GM18505 (cell line): ENCODE data around the gene PDLIM5.

ENCODE experiments used
- ATAC-seq: cut with Tn5 transposase; IDR thresholded peaks from one replicate; pipeline ENCODE4 v1.9.1; 2021; ENCODE audit not compliant: unreplicated experiment
- POLR2A ChIP-seq: IDR thresholded peaks from 4 replicates; pipeline ENCODE4 v1.6.1; 2011; ENCODE audit warnings: borderline replicate concordance; ENCODE audit not compliant: insufficient read depth, insufficient read length; ENCODE audit errors: extremely low read depth

Gene PDLIM5

DNA sequence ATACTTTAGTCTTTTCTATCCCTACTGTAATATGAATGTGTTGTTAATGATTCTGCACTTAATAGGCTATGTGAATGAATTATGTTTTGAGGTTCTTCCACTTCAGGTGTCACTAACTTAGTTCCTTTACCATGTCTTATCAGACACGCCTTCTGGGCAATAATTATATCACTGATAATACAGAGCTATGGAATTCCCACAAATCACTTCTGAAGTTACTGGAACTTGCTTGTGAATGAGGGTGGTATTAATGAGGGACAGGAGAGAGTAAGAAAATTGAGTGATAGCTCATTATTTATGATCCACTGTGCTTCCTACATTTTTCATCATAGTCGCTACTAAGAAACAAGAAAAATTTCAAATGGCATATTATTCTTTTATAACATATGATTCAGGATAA lies 130.0 kb downstream of the PDLIM5 start:
- no peak for TF ChIP-seq POLR2A
- no peak for ATAC-seq

DNA sequence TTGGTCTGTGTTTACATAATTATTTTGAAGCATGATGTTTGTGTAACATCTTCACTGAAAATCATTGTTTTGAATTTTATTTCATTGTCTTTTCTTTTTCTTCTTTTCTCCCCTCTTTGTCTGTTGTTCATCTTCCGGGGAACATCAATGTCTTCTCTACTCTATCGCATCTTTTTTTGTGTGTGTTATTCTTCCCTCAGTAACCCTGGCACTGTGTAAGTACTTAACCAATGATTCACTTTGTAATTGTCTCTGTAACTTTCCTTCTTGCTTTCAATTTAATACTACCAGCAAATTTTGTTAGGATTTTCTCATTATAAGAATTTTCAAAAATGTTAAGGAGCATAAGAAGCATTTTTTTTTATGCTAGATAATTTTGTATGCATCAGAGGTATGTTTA lies 130.8 kb downstream of the PDLIM5 start:
- no peak for TF ChIP-seq POLR2A
- no peak for ATAC-seq

DNA sequence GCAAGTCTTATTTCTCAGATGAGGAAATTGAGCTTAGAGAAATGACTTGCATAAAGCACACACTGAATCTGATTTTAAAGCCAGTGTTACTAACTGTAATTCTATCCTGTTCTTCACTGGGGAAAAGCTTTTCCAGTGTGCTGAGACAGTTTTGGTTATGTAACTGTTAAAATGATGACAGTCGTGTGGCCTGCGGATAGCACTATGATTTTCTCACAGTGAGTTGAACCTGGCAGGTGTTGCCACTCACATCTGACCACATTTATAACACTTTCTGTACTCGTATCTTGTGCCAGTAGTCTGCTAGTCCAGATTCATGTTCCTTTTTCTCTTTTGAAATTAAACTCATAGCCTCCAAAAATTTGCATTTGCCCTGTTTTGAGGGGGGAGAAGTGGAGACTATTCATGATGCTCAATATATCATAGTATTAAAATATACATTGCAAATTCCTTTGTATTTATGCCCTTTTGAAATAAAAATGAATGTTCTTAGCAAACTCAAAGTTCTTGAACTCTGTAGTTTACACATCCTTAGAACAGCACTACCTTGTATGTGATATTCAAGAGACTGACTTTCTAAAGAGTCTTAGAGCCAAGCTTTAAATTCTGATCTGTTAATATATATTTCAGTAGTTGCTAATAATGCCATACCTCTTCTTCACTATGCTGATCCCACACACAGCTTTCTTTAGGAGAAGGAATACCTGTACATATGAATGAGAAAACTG lies 132.3 kb downstream of the PDLIM5 start:
- no peak for TF ChIP-seq POLR2A
- ATAC-seq, result no peak

DNA sequence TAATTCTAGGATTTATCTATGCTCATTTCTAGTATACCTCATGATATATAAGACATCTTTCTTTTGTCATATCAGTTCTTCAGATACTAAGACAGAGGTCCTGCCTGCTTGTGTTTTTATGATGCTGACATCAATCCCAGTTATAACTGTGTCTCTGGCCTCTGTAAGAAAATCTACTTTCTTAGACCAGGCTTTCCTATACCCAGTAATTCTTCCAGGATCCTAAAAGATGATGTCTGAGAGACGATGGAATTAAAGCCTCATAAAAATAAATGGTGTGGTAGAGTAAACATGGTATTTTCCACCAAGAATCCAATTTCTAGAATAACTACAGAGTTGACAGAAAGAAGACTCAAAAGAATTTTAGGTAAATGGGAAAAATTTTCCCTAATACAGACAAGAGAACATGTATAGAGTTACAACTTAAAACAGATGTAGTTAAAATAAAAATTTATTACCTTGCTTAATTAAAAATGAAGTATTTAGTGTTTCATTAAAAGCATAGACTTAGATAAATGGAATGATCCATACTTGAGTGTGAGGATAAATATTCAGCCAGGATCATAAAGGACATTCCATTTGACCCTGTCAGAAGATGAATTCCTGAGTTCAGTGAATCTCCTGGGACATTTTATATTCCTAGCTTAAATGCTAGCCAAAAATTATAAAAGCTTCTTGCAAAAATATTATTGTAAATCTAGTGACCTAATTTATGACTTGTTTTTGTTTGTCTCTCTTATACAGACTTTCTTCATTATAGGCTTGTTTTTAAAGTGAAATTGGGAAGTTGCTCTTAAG lies 137.4 kb downstream of the PDLIM5 start:
- no peak for ATAC-seq
- no peak for TF ChIP-seq POLR2A

DNA sequence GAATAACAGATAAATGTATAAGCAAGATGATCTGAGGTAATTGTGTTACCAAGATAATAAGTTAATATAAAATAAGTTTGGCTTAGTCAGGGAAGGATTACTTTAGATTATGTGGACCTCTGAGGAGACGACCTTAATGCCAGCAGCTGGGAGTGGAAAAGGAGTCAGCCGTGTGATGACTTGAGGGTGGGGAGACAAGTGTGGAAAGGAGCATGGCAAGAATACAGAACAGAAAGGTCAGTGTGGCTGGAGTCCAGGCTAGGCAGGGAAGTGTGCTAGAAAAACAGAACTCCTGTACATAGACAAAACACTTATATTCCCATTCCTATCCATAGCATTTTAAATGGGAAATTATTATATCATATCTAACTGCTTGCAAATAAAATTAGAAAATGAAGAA lies 138.8 kb downstream of the PDLIM5 start:
- ATAC-seq, result no peak
- no peak for TF ChIP-seq POLR2A

DNA sequence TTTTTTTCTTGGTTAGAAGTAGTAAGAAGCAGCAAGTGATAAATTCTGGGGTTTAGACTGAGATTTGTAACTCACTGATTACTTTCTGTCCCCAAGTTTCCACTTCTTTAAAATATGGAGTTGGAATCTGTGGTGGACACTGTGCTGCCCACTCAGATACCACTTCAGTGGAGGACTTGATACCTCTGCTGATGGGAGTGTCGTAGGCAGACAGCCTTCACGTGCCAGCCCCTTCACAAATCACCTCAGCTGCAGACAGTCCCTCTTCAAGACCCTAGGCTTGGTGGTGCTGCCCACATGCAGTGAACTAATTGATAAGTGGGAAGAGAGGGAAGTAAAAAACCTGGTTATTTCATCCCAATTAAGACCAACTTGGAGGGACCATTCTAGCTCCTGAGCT lies 139.5 kb downstream of the PDLIM5 start:
- no peak for TF ChIP-seq POLR2A
- no peak for ATAC-seq

DNA sequence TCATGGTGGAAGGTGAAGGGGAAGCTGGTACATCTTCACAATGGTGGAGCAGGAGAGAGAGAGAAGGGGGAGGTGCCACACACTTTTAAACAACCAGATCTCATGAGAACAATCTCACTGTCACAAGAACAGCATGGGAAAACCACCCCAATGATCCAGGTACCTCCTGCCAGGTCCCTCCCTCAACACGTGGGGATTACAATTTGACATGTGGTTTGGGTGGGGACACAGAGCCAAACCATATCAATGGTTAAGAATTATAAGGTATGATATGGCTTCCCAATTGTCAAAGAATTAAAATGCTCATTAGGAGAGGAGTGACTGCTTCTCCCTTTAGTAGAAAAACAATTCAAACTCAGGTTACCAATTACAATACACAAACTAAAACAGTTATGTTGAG lies 143.3 kb downstream of the PDLIM5 start:
- no peak for ATAC-seq

DNA sequence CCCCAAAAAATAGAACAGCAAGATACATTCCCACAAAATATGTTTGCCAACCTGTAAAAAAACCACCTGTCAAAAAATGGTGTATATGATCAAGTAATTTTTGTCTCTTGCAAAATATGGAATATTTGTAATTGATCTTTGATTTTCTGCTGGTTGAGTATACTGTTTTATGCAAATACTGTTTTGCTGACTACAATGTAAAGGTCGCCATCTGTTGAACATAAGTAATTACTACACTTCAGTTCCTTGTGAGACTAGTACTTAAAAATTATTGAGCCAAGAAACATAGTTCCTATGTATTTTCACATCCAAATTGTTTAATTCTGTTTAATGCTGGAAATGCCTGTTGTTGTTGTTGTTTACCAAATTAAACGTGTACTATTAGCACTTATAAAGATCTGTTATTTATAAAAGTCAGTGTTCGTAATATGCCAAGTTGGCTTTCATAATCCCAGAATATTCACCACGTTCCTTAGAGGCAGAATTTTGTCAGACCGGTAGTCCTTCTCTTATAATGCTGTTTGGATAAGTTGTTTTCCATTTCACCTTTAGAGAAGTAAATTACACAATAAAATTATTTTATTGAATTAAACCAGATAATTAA lies 144.2 kb downstream of the PDLIM5 start:
- peak; percentile 70 for ATAC-seq
- TF ChIP-seq POLR2A, result no peak

More for the DNA sequence above, 143.3 kb downstream of the PDLIM5 start:
- no peak for TF ChIP-seq POLR2A

DNA sequence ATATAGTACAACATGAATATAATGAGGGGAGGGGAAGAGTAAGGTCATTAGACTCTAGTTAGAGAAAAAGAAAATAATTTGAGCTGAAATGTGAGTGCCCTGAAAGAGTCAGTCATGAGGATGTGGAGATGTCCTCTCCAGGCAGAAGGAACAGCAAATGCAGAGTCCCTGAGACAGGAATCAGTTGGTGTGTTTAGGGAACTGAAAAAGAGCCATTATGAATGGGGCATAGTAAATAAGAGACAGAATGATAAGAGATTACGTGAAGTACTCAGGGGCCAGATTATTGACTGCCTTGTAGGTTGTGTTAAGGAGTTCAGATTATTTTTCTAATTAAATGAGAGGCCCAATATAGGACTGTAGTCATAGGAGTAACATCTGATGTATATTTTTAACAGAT lies 147.0 kb downstream of the PDLIM5 start:
- ATAC-seq, result no peak

DNA sequence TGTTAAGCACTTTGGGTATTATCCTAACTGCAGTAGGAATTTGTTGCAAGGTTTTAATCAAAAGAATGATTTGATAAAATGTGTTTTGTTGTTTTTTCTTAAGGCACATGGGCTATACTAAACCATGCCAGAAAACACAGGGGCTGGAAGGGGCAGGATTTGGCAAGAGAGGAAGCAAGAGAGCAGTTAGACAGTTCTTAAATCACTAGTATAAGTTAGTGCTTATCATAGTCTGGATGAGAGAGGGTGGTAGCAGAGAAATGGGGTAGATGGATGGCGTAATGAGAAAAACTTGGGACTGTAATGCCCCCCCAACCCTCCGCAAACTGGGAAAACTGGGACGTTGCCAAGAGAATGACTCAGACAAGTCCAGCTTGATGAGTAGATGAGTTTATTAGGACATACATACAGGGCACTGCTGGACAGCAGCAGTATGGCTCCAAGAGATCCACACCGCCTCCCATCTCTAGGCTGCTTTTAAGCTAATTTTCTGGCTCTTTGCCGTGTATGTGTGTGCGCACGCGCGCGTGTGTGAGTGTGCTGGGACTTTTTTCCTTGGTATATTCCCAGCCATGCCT lies 151.5 kb downstream of the PDLIM5 start:
- ATAC-seq, result no peak
- TF ChIP-seq POLR2A, result no peak

More for the DNA sequence above, 147.0 kb downstream of the PDLIM5 start:
- TF ChIP-seq POLR2A, result no peak

DNA sequence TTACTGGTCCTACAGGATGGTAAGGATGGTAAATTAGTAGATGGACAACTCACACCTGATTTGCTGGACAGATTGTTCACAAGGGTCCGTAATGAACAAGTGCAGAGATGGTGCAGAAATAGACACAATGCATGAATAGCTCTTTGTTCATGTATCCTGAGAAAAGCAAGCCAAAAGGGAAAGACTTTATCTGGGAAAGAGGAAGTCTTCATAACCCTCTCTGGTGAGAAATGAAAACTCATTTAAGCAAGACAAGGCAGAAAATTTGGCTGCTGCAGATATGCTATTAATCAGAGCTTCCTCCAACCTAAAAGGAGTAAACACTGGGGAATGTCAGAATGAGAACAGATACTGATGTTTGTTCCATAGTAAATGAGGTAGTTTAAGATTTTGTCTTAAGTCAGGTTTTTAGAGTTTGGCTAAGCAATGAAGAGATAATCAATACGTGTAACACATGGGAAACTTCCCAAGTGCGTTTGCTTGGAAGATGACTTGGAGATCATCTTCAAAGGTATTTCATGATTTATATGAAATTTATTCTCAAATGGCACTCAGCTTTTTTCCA lies 153.6 kb downstream of the PDLIM5 start:
- TF ChIP-seq POLR2A, result no peak
- no peak for ATAC-seq

DNA sequence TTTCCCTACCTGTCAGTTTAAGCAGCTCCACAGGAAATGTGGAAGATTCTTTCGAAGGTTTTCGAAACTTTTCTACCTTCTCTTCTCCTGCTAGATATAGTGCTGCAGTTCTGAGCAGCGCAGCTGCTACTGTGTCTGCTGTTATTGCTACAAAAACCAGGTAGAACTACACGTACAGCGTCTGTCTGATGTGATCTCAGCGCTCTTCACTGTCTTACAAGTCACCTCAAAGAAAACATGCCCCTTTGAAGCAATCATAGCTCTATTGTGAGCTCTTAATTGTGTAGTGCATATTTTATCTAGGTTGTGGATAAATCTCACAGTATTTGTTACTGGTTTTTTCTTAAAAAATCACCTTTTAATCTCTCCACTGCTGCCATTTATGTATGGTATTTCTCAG lies 158.4 kb downstream of the PDLIM5 start:
- ATAC-seq, result no peak
- no peak for TF ChIP-seq POLR2A

DNA sequence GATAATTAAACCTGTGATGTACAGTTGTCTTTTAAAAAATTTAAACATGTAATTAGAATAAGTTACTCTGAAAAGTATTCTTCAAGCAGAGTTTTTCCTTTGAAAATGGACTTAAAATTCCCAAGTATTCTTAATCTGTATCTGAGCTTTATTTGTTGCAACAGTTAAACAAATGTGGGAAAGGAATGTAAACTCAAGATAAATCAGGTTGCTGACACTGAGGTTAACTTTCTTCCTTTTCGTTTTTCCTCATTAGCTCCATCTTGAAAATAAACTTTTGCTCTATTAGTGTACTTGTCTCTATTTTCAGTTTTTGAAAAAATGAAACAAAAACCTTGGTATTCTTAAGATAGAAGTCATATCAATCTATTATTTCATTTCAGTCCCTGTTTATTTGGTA lies 161.5 kb downstream of the PDLIM5 start:
- ATAC-seq, result no peak
- TF ChIP-seq POLR2A, result no peak
